ENCODE results near the gene DNAI1. TPM values are rescaled to one million over a fixed set of nuclear protein-coding genes. Genes with fewer than 3 reads are reported as not detected.
"Not testable (repeated sequence)": the region's sequence is repeated elsewhere in the genome, so short reads cannot be mapped to it uniquely, and the experiment has no call there.

The DNAI1 gene
- total RNA-seq, 1 experiment from 2014 or later: not detected

- H3K4me2 ChIP-seq (ENCODE audit: low read length): no peak overlapping the region
- ChIA-PET POLR2A (ENCODE audit: unreplicated experiment) (no interaction called here), CTCF (no interaction called here)
- intact Hi-C loops (cut with micrococcal nuclease): no loop called here
- no peak overlapping the region for H3K27ac ChIP-seq (ENCODE audit: low read length)
- no peaks in the 10 kb centered on the region for H3K4me1 ChIP-seq (ENCODE audit: insufficient read depth, low read length)
- H3K79me2 ChIP-seq (ENCODE audit: low read length): no peaks in the 10 kb centered on the region
- BruUV-seq (replicated peaks): no TSS peak
- no peak overlapping the region for H2AFZ ChIP-seq (ENCODE audit: low read length)
- H4K20me1 ChIP-seq (ENCODE audit: low read length): no peaks in the 10 kb centered on the region
- no peaks in the 10 kb centered on the region for H3K27me3 ChIP-seq (ENCODE audit: low read length)
- H3K9ac ChIP-seq (ENCODE audit: low read length): no peak overlapping the region
- TF ChIP-seq, protein P1, sequence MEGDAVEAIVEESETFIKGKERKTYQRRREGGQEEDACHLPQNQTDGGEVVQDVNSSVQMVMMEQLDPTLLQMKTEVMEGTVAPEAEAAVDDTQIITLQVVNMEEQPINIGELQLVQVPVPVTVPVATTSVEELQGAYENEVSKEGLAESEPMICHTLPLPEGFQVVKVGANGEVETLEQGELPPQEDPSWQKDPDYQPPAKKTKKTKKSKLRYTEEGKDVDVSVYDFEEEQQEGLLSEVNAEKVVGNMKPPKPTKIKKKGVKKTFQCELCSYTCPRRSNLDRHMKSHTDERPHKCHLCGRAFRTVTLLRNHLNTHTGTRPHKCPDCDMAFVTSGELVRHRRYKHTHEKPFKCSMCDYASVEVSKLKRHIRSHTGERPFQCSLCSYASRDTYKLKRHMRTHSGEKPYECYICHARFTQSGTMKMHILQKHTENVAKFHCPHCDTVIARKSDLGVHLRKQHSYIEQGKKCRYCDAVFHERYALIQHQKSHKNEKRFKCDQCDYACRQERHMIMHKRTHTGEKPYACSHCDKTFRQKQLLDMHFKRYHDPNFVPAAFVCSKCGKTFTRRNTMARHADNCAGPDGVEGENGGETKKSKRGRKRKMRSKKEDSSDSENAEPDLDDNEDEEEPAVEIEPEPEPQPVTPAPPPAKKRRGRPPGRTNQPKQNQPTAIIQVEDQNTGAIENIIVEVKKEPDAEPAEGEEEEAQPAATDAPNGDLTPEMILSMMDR (conservative IDR thresholded peaks at IDR 0.05; ENCODE audit: low read depth, low read length): no peak
- no peak for TF ChIP-seq EZH2 (IDR thresholded peaks at IDR 0.05; ENCODE audit: low read length, unreplicated experiment)
- TF ChIP-seq EZH2phosphoT487 (IDR thresholded peaks at IDR 0.05; ENCODE audit: borderline replicate concordance, low read length): no peak
- H3K36me3 ChIP-seq (ENCODE audit: low read depth, low read length): no peaks in the 10 kb centered on the region
- no peaks in the 10 kb centered on the region for H3K9me2 ChIP-seq (replicated peaks; ENCODE audit: low read length)
- H3K4me3 ChIP-seq (ENCODE audit: low read length): no peak overlapping the region
- H3F3A ChIP-seq (ENCODE audit: low read length, unreplicated experiment): no peaks in the 10 kb centered on the region
- no peaks in the 10 kb centered on the region for H3K9me3 ChIP-seq (ENCODE audit: low read length)
- ATAC-seq (no peak), DNase-seq (no peak)
These were observed 16.5 kb downstream of the DNAI1 start for GRCh38 chr9:34475097-34475496.

- Histone ChIP-seq H3K27me3 (ENCODE audit: low read length) (no peaks in the 10 kb centered on the region), H3K36me3 (ENCODE audit: low read depth, low read length) (no peaks in the 10 kb centered on the region), H3K4me1 (ENCODE audit: insufficient read depth, low read length) (no peaks in the 10 kb centered on the region), H2AFZ (ENCODE audit: low read length) (no peak overlapping the region), H3K27ac (ENCODE audit: low read length) (no peak overlapping the region), H3K4me3 (ENCODE audit: low read length) (no peak overlapping the region), H3K4me2 (ENCODE audit: low read length) (no peak overlapping the region), H3K9me2 (replicated peaks; ENCODE audit: low read length) (no peaks in the 10 kb centered on the region), H3K9me3 (ENCODE audit: low read length) (no peaks in the 10 kb centered on the region), H3K79me2 (ENCODE audit: low read length) (no peaks in the 10 kb centered on the region), H4K20me1 (ENCODE audit: low read length) (no peaks in the 10 kb centered on the region), H3K9ac (ENCODE audit: low read length) (no peak overlapping the region), H3F3A (ENCODE audit: low read length, unreplicated experiment) (no peaks in the 10 kb centered on the region)
- ChIA-PET POLR2A (ENCODE audit: unreplicated experiment) (no interaction called here), CTCF (interaction anchor here (0.6 kb wide), 1 partner anchor 24 kb away, joined by 11 read pairs; no protein-coding TSS in a partner anchor)
- TF ChIP-seq EZH2 (IDR thresholded peaks at IDR 0.05; ENCODE audit: low read length, unreplicated experiment): no peak
- TF ChIP-seq, protein P1 (conservative IDR thresholded peaks at IDR 0.05; ENCODE audit: low read depth, low read length): no peak
- no peak for TF ChIP-seq EZH2phosphoT487 (IDR thresholded peaks at IDR 0.05; ENCODE audit: borderline replicate concordance, low read length)
- no TSS peak for BruUV-seq (replicated peaks)
- ATAC-seq (no peak), DNase-seq (no peak)
- intact Hi-C loops (cut with micrococcal nuclease): no loop called here
These were observed 18.9 kb downstream of the DNAI1 start for GRCh38 chr9:34477541-34477940.

DNA sequence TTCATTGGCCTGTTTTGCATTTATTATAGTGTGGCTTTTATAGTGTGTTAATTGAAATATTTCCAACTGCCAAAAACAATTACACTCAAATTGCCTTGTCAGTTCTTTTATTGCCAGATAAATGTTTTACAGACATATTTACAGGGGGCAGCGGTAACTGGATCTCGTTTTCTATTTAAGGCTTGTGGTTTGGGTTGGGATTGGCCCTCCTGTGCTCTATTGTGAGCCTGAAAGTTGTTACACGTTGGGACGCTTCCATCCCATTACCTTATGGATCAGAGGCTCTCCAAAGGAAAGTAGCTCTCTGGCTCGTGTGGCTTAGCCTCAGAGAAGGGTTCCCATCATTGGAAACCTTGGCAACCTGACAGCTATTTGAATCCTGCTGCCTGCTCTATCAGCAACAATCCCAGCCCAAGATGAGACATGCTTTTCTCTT lies 20.8 kb downstream of the DNAI1 start:
- H3K9me2 ChIP-seq (replicated peaks; ENCODE audit: low read length): no peaks in the 10 kb centered on the region
- no peak overlapping the region for H3K4me2 ChIP-seq (ENCODE audit: low read length)
- intact Hi-C loops (cut with micrococcal nuclease): no loop called here
- no peak overlapping the region for H3K9ac ChIP-seq (ENCODE audit: low read length)
- ChIA-PET POLR2A (ENCODE audit: unreplicated experiment) (no interaction called here), CTCF (no interaction called here)
- no peaks in the 10 kb centered on the region for H3K4me1 ChIP-seq (ENCODE audit: insufficient read depth, low read length)
- DNase-seq: no peak
- no peaks in the 10 kb centered on the region for H3K27me3 ChIP-seq (ENCODE audit: low read length)
- H4K20me1 ChIP-seq (ENCODE audit: low read length): no peaks in the 10 kb centered on the region
- H3K9me3 ChIP-seq (ENCODE audit: low read length): no peaks in the 10 kb centered on the region
- H3K27ac ChIP-seq (ENCODE audit: low read length): no peak overlapping the region
- no peak overlapping the region for H2AFZ ChIP-seq (ENCODE audit: low read length)
- H3F3A ChIP-seq (ENCODE audit: low read length, unreplicated experiment): no peaks in the 10 kb centered on the region
- H3K79me2 ChIP-seq (ENCODE audit: low read length): no peaks in the 10 kb centered on the region
- no TSS peak for BruUV-seq (replicated peaks)
- no peak for ATAC-seq
- H3K4me3 ChIP-seq (ENCODE audit: low read length): no peak overlapping the region
- no peaks in the 10 kb centered on the region for H3K36me3 ChIP-seq (ENCODE audit: low read depth, low read length)
- TF ChIP-seq EZH2phosphoT487 (IDR thresholded peaks at IDR 0.05; ENCODE audit: borderline replicate concordance, low read length) (no peak), EZH2 (IDR thresholded peaks at IDR 0.05; ENCODE audit: low read length, unreplicated experiment) (no peak)
- TF ChIP-seq, protein P1 (conservative IDR thresholded peaks at IDR 0.05; ENCODE audit: low read depth, low read length): no peak

GRCh38 chr9:34481620-34482019 lies 23.0 kb downstream of the DNAI1 start:
- intact Hi-C loops (cut with micrococcal nuclease): not testable (repeated sequence)

More at GRCh38 chr9:34481620-34482019, 23.0 kb downstream of the DNAI1 start:
- ATAC-seq; H3K9me3 ChIP-seq (ENCODE audit: low read length); H3K9ac ChIP-seq (ENCODE audit: low read length); H3K27ac ChIP-seq (ENCODE audit: low read length); H3K4me3 ChIP-seq (ENCODE audit: low read length); H3K27me3 ChIP-seq (ENCODE audit: low read length); CTCF ChIA-PET; H3K9me2 ChIP-seq (replicated peaks; ENCODE audit: low read length); BruUV-seq (replicated peaks); H3K36me3 ChIP-seq (ENCODE audit: low read depth, low read length); H3K4me2 ChIP-seq (ENCODE audit: low read length); DNase-seq; POLR2A ChIA-PET (ENCODE audit: unreplicated experiment); H2AFZ ChIP-seq (ENCODE audit: low read length); H3F3A ChIP-seq (ENCODE audit: low read length, unreplicated experiment); H3K79me2 ChIP-seq (ENCODE audit: low read length); H4K20me1 ChIP-seq (ENCODE audit: low read length); H3K4me1 ChIP-seq (ENCODE audit: insufficient read depth, low read length): not testable (repeated sequence)

Measured in PC-3 (cell line).